Natural killer cell treated with Interleukin-12 subunit alpha and Interleukin-12 subunit beta and Interleukin-15 and Interleukin-18, amount 100 ng/mL, for 72 hours (primary cell): ENCODE data around the gene THOC2. TPM values are rescaled to one million over a fixed set of nuclear protein-coding genes. Genes with fewer than 3 reads are reported as not detected.
"Not testable (repeated sequence)": the region's sequence is repeated elsewhere in the genome, so short reads cannot be mapped to it uniquely, and the experiment has no call there.

Experiments used
- ATAC-seq, 2 donors: fragments of 150-1000 bp; cut with Tn5 transposase in 1 of 2; sonication (Bioruptor Pico), chemical (Tn5 transposase) in 1 of 2; 2 replicates each; pipeline ENCODE4 v1.10.0; 2021
- DNase-seq: peaks from one replicate; pipeline ENCODE4 v3.0.0; 2022; ENCODE audit warnings: low spot score
- H3K27ac Mint-ChIP-seq, 2 donors: 1 replicate in 1 of 2; 2 replicates in 1 of 2; pipeline ENCODE4 v1.8.0; 2022; ENCODE audit warnings: mixed read lengths in 2 of 2, mild to moderate bottlenecking in 1 of 2, moderate library complexity in 1 of 2
- H3K27me3 Mint-ChIP-seq, 2 donors: 1 replicate in 1 of 2; 2 replicates in 1 of 2; pipeline ENCODE4 v1.8.0; 2022; ENCODE audit warnings: mixed read lengths in 2 of 2
- H3K36me3 Mint-ChIP-seq: one replicate; pipeline ENCODE4 v1.8.0; 2022; ENCODE audit warnings: mixed read lengths
- H3K4me1 Mint-ChIP-seq, 2 donors: 1 replicate in 1 of 2; 2 replicates in 1 of 2; pipeline ENCODE4 v1.8.0; 2022; ENCODE audit warnings: low read depth in 2 of 2, mixed read lengths in 2 of 2, mild to moderate bottlenecking in 1 of 2
- H3K4me3 Mint-ChIP-seq: one replicate; pipeline ENCODE4 v1.8.0; 2022; ENCODE audit warnings: mixed read lengths
- H3K9me3 Mint-ChIP-seq: 2 replicates; pipeline ENCODE4 v1.8.0; 2022; ENCODE audit warnings: mixed read lengths
- total RNA-seq, 2 donors: library from RNA; stranded (reverse); gene quantifications; one replicate each; pipeline ENCODE4 v1.2.3, GENCODE V29; 2022

The THOC2 gene
- total RNA-seq, 2 donors from 2014 or later, result 96.5 to 98.2 TPM

DNA sequence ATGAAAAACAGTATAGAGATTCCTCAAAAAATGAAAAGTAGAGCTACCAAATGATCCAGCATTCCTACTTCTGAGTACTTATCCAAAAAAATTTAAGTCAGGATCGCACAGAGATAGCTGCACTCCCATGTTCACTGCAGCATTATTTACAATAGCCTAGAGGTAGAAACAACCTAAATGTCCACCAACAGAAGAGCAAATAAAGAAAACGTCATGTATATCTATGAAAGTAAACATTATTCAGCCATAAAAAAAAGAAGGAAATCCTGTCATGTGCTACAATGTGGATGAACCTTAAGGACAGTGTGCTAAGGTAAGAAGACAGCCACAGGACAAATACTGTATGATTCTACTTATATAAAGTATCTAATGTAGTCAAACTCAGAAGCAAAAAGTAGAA lies 12.4 kb downstream of the THOC2 start:
- no peaks in the 10 kb centered on the region for H3K36me3 Mint-ChIP-seq
- no peak for DNase-seq
- ATAC-seq, result no peak
- no peaks in the 10 kb centered on the region for H3K27me3 Mint-ChIP-seq
- no peaks in the 10 kb centered on the region for H3K9me3 Mint-ChIP-seq
- H3K4me1 Mint-ChIP-seq, result peaks cover 17 to 25% of the 10 kb centered on the region in 2 donors
- no peak overlapping the region for H3K27ac Mint-ChIP-seq
- no peak overlapping the region for H3K4me3 Mint-ChIP-seq

DNA sequence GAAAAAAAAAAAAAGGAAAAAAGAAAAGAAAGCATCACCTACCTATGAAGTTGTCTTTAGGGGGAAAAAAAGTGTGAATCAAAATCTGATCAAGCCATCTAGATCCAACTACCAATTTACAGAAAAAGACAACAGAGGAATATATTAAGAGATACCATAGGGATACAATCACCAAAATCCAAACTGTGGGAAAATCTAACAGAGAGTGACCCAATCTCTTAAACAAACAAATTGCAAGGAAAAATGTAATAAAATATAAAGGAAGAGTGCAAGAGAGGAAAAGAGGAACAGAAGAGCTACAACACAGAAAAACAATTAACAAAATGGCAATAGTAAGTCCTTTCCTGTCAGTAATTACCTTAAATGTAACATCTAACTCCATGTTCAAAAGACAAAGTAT lies 19.0 kb downstream of the THOC2 start:
- Mint-ChIP-seq H3K9me3 (no peaks in the 10 kb centered on the region), H3K27me3 (no peaks in the 10 kb centered on the region), H3K27ac (no peak overlapping the region), H3K36me3 (no peaks in the 10 kb centered on the region), H3K4me1 (peaks cover 17 to 23% of the 10 kb centered on the region in 2 donors), H3K4me3 (no peak overlapping the region)
- no peak for DNase-seq
- ATAC-seq, result no peak

DNA sequence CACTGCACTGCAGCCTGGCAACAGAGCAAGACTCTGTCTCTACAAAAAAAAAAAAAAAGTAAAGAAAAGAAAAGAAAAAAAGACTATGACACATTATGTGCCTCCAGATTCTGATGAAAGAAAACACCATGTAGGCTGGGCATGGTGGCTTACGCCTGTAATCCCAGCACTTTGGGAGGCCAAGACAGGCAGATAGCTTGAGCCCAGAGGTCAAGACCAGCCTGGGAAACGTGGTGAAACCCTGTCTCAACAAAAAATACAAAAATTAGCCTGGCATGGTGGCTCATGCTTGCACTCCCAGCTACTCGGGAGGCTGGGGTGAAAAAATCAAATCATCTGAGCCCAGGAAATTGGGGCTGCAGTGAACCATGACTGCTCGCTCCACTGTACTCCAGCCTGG lies 19.4 kb downstream of the THOC2 start:
- DNase-seq (no peak), ATAC-seq (no peak)
- Mint-ChIP-seq H3K4me1 (peaks cover 17 to 23% of the 10 kb centered on the region in 2 donors), H3K27ac (no peak overlapping the region), H3K4me3 (no peak overlapping the region), H3K9me3 (no peaks in the 10 kb centered on the region), H3K27me3 (no peaks in the 10 kb centered on the region), H3K36me3 (no peaks in the 10 kb centered on the region)

DNA sequence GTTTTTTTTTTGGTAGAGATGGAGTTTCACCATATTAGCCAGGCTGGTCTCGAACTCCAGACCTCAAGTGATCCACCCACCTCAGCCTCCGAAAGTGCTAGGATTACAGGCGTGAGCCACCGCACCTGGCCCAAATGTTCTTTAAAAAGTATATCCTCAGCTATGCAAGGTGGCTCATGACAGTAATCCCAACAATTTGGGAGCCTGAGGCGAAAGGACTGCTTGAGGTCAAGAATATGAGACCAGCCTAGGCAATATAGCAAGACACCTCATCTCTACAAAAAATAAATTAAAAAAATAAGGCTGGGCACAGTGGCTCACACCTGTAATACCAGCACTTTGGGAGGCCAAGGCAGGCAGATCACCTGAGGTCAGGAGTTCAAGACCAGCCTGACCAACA lies 21.7 kb downstream of the THOC2 start:
- H3K4me1 Mint-ChIP-seq, result peaks cover 14 to 25% of the 10 kb centered on the region in 2 donors
- H3K36me3 Mint-ChIP-seq, DNase-seq, H3K9me3 Mint-ChIP-seq, H3K27ac Mint-ChIP-seq, H3K4me3 Mint-ChIP-seq, H3K27me3 Mint-ChIP-seq, ATAC-seq: not testable (repeated sequence)

DNA sequence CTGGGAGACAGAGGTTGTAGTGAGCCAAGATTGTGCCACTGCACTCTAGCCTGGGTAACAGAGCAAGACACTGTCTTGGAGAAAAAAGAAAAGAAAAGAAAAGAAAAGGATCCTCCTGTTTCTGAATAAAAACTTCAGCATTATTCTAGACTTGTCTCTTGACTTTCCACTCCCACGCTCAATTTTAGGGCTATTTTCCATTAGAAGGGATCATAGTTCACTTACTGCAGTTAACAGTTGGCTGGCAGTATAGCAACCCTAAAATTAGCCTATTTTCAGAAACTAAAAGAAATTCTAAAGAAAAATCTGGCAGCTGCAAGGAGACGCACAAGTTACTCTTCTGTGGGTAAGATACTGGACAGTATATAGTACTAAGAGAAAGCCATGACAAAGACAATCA lies 28.1 kb downstream of the THOC2 start:
- Mint-ChIP-seq H3K4me1 (peaks cover 0 to 6% of the 10 kb centered on the region in 2 donors), H3K36me3 (no peaks in the 10 kb centered on the region), H3K9me3 (no peaks in the 10 kb centered on the region), H3K27me3 (no peaks in the 10 kb centered on the region), H3K4me3 (no peak overlapping the region), H3K27ac (no peak overlapping the region)
- no peak for ATAC-seq
- DNase-seq, result no peak

DNA sequence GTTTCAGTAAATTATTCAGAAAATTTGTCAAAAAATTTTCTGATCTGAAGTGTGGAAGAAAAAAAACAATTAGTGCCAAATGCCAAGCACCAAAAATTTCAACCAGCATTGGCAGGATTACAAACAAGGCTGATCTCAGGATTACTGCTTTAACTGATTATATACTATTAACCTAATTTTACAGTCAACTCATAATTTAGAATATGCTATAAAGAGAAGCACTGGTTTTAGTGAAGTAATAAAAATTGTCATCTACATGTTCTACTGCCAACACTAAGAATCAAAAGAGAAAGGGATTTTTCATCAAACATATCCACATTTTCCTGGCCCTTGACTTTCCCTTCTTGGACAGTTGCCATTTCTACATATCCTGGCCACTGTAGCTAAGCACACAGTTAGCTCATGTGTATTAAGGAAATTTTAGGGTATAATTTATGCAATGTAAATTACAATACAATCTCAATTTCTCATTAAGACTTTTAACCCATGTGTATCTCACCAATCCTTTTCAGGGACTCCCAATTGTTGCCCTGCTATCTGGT lies 33.8 kb downstream of the THOC2 start:
- Mint-ChIP-seq H3K9me3 (no peaks in the 10 kb centered on the region), H3K4me3 (no peak overlapping the region), H3K36me3 (no peaks in the 10 kb centered on the region), H3K4me1 (no peaks in the 10 kb centered on the region), H3K27me3 (no peaks in the 10 kb centered on the region), H3K27ac (no peak overlapping the region)
- ATAC-seq (no peak), DNase-seq (no peak)

DNA sequence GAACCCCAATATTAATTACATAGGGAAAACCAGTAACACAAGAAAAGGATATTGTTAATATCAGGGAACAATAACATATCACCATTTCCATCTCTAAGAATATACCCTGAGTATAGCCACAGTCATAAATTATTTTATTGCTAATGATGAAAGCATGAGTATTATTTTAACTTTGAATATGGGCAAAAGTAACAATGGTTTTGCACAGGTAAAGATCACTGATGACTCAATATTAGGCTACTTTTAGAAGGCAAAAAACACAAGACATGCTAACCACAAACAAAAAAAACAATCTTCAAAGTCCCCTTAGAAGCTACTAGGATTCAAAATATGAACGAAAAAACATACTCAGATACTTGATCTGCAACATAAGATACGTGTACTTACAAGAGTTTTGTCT lies 36.5 kb downstream of the THOC2 start:
- Mint-ChIP-seq H3K27ac (no peak overlapping the region), H3K9me3 (no peaks in the 10 kb centered on the region), H3K4me1 (no peaks in the 10 kb centered on the region), H3K27me3 (no peaks in the 10 kb centered on the region), H3K36me3 (no peaks in the 10 kb centered on the region), H3K4me3 (no peak overlapping the region)
- DNase-seq (no peak), ATAC-seq (no peak)

DNA sequence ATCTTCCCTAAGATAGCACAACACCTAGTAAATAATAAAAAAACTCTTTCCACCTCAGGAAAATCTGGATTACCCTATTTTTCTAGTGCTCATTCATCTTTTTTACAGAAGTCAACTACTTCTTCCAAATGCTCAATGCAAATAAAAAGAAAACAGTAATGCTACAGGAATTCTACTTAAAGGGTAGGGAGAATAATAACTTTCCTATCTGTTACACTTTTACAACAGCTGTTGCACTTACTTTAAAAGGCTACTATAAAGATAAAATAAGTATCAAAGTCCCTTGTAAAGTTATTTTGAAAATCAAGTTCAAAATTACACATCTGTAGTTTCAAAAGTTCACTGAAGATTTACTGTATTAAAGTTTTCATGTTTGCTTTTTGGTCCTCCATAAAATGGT lies 37.6 kb downstream of the THOC2 start:
- H3K4me3 Mint-ChIP-seq, result no peak overlapping the region
- H3K9me3 Mint-ChIP-seq, result no peaks in the 10 kb centered on the region
- no peak overlapping the region for H3K27ac Mint-ChIP-seq
- DNase-seq (no peak), ATAC-seq (no peak)
- H3K36me3 Mint-ChIP-seq, result no peaks in the 10 kb centered on the region
- no peaks in the 10 kb centered on the region for H3K27me3 Mint-ChIP-seq
- no peaks in the 10 kb centered on the region for H3K4me1 Mint-ChIP-seq

DNA sequence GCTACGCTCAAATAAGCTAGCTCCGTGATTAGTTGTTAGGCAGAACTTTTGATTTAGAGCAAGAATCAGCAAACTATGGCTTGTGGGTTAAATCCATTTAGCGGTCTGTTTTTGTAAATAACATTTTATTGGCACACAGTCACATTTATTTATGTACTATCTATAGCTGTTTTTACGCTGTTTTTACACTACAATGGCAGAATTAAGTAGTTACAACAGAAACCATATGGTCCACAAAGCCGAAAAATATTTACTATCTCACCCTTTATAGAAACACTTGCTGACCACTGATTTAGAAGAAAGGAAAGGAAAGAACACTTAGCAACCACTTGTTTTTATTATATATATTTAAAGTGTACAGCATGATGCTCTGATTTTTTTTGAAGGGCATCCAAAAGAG lies 41.1 kb downstream of the THOC2 start:
- ATAC-seq (no peak), DNase-seq (no peak)
- H3K27me3 Mint-ChIP-seq, result peaks cover 0 to 2% of the 10 kb centered on the region in 2 donors
- H3K9me3 Mint-ChIP-seq, result no peaks in the 10 kb centered on the region
- no peaks in the 10 kb centered on the region for H3K4me1 Mint-ChIP-seq
- H3K27ac Mint-ChIP-seq, result no peak overlapping the region
- H3K4me3 Mint-ChIP-seq, result no peak overlapping the region
- H3K36me3 Mint-ChIP-seq, result no peaks in the 10 kb centered on the region

DNA sequence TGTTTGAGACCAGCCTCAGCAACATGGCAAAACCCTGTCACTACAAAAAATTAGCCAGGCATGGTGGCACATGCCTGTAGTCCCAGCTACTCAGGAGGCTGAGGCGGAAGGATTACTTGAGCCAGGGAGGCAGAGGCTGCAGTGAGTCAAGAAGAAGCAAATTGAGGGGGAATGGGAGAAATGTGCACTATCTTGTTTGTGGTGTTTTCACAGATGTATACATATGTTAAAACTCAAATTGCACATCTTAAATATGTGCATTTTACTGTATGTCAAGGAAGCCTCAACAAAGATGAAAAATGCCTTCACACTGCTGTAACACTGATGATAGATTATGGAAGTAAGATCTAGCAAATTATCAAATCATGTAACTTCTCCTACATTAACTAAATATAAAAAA lies 44.3 kb downstream of the THOC2 start:
- no peaks in the 10 kb centered on the region for H3K9me3 Mint-ChIP-seq
- H3K4me1 Mint-ChIP-seq, result no peaks in the 10 kb centered on the region
- H3K27me3 Mint-ChIP-seq, result peaks cover 0 to 2% of the 10 kb centered on the region in 2 donors
- no peak overlapping the region for H3K27ac Mint-ChIP-seq
- H3K36me3 Mint-ChIP-seq, result peaks cover 10% of the 10 kb centered on the region
- ATAC-seq (no peak), DNase-seq (no peak)
- no peak overlapping the region for H3K4me3 Mint-ChIP-seq

DNA sequence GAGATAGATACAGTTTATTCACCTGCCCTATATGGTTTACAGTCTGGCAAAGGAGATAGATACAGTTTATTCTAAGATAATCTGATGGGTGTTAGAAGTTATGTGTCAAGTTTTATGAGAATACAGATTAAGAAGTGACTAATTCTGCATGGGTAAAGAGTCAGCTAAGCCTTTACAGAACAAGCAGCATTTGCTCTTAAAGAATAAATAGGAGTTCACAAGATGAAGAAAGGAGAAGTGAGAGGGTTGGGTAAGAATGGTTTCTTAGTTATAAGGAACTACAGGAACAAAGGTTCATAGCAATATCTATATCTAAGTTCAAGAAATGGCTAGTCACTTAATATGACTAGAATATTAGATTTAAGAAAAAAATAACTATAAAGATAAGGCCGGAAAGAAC lies 47.6 kb downstream of the THOC2 start:
- H3K4me1 Mint-ChIP-seq, result peaks cover 0 to 6% of the 10 kb centered on the region in 2 donors
- H3K36me3 Mint-ChIP-seq, result peaks cover 23% of the 10 kb centered on the region
- DNase-seq, result no peak
- peaks cover 0 to 6% of the 10 kb centered on the region in 2 donors for H3K27me3 Mint-ChIP-seq
- H3K4me3 Mint-ChIP-seq, result no peak overlapping the region
- no peaks in the 10 kb centered on the region for H3K9me3 Mint-ChIP-seq
- H3K27ac Mint-ChIP-seq, result no peak overlapping the region
- no peak for ATAC-seq

DNA sequence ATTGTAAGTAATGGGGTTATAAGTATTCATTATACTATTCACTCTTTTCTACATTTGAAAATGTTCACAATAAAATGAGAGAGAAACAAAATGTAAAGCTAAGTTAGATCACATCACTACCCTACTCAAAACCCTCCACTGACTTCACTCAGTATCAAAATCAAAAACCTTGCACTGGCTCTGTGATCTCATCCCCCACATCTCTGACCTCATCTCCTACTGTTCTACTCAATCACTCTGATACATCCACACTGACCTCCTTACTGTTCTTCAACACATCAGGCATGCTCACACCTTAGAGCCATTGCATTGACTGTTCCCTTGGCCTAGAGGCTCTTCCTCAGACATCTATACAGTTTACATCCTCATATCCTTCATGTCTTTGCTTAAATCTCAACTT lies 50.7 kb downstream of the THOC2 start:
- DNase-seq (no peak), ATAC-seq (no peak)
- Mint-ChIP-seq H3K27ac (no peak overlapping the region), H3K4me3 (no peak overlapping the region), H3K4me1 (peaks cover 4 to 16% of the 10 kb centered on the region in 2 donors), H3K27me3 (peaks cover 0 to 8% of the 10 kb centered on the region in 2 donors), H3K9me3 (no peaks in the 10 kb centered on the region), H3K36me3 (peaks cover 36% of the 10 kb centered on the region)

DNA sequence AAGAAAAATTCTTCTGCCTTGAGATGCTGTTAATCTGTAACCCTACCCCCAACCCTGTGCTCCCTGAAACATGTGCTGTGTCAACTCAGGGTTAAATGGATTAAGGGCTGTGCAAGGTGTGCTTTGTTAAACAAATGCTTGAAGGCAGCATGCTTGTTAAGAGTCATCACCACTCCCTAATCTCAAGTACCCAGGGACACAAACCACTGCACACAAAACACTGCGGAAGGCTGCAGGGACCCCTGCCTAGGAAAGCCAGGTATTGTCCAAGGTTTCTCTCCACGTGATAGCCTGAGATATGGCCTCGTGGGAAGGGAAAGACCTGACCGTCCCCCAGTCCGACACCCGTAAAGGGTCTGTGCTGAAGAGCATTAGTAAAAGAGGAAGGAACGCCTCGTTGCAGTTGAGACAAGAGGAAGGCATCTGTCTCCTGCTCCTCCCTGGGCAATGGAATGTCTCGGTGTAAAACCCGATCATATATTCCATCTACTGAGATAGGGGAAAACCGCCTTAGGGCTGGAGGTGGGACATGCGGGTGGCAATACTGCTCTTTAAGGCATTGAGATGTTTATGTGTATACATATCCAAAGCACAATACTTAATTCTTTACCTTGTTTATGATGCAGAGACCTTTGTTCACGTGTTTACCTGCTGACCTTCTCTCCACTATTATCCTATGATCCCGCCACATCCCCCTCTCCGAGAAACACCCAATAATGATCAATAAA lies 53.0 kb downstream of the THOC2 start:
- not testable (repeated sequence) for DNase-seq, H3K27me3 Mint-ChIP-seq, ATAC-seq, H3K9me3 Mint-ChIP-seq, H3K4me3 Mint-ChIP-seq, H3K27ac Mint-ChIP-seq
- Mint-ChIP-seq H3K36me3 (peaks cover 32% of the 10 kb centered on the region), H3K4me1 (peaks cover 4 to 21% of the 10 kb centered on the region in 2 donors)

DNA sequence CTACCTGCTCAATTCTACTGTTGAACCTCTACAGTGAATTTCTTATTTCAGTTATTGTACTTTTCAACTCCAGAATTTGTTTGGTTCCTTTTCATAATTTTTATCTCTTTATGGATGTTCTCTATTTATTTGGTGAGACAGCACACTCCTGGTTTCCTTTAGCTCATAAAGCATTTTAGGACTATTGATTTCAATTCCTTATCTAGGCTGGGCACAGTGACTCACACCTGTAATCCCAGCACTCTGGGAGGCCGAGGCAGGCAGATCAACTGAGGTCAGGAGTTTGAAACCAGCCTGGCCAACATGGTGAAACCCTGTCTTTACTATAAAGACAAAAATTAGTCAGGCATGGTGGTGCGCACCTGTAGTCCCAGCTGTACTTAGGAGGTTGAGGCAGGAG lies 57.7 kb downstream of the THOC2 start:
- DNase-seq (no peak), ATAC-seq (no peak)
- peaks cover 25% of the 10 kb centered on the region for H3K36me3 Mint-ChIP-seq
- peaks cover 4 to 16% of the 10 kb centered on the region in 2 donors for H3K4me1 Mint-ChIP-seq
- H3K4me3 Mint-ChIP-seq, result no peak overlapping the region
- no peaks in the 10 kb centered on the region for H3K9me3 Mint-ChIP-seq
- H3K27me3 Mint-ChIP-seq, result peaks cover 0 to 4% of the 10 kb centered on the region in 2 donors
- H3K27ac Mint-ChIP-seq, result no peak overlapping the region

DNA sequence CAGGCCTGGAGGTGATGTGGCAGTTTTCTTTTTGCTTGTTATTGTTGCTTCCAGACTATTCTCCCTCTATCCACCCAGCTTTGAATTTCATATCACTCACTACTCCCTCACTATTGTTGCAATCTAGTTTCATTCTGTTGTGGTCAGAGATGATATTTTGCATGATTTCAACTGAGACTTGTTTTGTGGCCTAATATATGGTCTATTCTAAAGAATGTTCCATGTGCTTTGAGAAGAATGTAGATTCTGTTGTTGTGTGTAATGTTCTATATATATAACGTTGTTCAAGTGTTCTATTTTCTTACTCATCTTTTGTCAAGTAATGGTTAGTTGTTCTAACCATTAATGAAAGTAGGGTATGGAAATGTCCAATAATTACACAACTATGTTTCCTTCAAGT lies 59.0 kb downstream of the THOC2 start:
- Mint-ChIP-seq H3K4me3 (no peak overlapping the region), H3K27me3 (no peaks in the 10 kb centered on the region), H3K4me1 (peaks cover 0 to 9% of the 10 kb centered on the region in 2 donors), H3K27ac (no peak overlapping the region), H3K9me3 (no peaks in the 10 kb centered on the region), H3K36me3 (peaks cover 17% of the 10 kb centered on the region)
- no peak for DNase-seq
- ATAC-seq, result no peak
